ENCODE results near the gene LDHD.

The LDHD gene

GRCh38 chr16:75075688-75076268 is 40.8 kb downstream of the LDHD start:
- TF ChIP-seq CTCF (IDR thresholded peaks at IDR 0.05) = no peak

GRCh38 chr16:75074920-75075687 is 41.5 kb downstream of the LDHD start:
- no peak for TF ChIP-seq CTCF (IDR thresholded peaks at IDR 0.05)

- TF ChIP-seq CTCF (IDR thresholded peaks at IDR 0.05) = no peak
Observed at GRCh38 chr16:75074304-75074793, 42.2 kb downstream of the LDHD start.

GRCh38 chr16:75073545-75074303 is 42.9 kb downstream of the LDHD start:
- no peak for TF ChIP-seq CTCF (IDR thresholded peaks at IDR 0.05)

- TF ChIP-seq CTCF (IDR thresholded peaks at IDR 0.05) = no peak
Observed at GRCh38 chr16:75072239-75072947, 44.2 kb downstream of the LDHD start.

GRCh38 chr16:75071621-75072020 is 45.0 kb downstream of the LDHD start:
- no peak for TF ChIP-seq CTCF (IDR thresholded peaks at IDR 0.05)
